CD4-positive, alpha-beta memory T cell (primary cell): Measurements from ENCODE around the gene SLC37A2. TPM values are rescaled to one million over a fixed set of nuclear protein-coding genes. Genes with fewer than 3 reads are reported as not detected.
A peak's percentile ranks its signal among the peaks of the same experiment; 100 is the strongest.

Experiments
- CTCF ChIA-PET: fragments of 350-600 bp; sonication (Branson Sonifier 250); formaldehyde crosslinking; loops from one replicate; lab custom pipeline; 2021; ENCODE audit warnings: inconsistent platforms; ENCODE audit not compliant: partially characterized antibody; lab: Charles Lee
- POLR2A ChIA-PET: fragments of 350-600 bp; sonication (Branson Sonifier 250); formaldehyde crosslinking; loops from one replicate; lab custom pipeline; 2021; ENCODE audit not compliant: partially characterized antibody; lab: Charles Lee
- DNase-seq, 5 donors: peaks; one replicate each; pipeline versions ENCODE4 v3.0.0 to v3.0.0-alpha.2; 2020 to 2022; ENCODE audit warnings: mixed read lengths in 1 of 5
- H3K27ac ChIP-seq: one replicate; pipeline ENCODE4 v1.7.0; 2013; ENCODE audit warnings: low read depth, low read length
- H3K27me3 ChIP-seq: 2 replicates; pipeline ENCODE4 v1.7.0; 2013; ENCODE audit warnings: mild to moderate bottlenecking, low read length, moderate library complexity; ENCODE audit not compliant: insufficient read depth
- H3K36me3 ChIP-seq: 2 replicates; pipeline ENCODE4 v1.7.0; 2013; ENCODE audit warnings: mild to moderate bottlenecking, low read length, moderate library complexity; ENCODE audit not compliant: insufficient read depth
- H3K4me1 ChIP-seq: 2 replicates; pipeline ENCODE4 v1.7.0; 2013; ENCODE audit warnings: mild to moderate bottlenecking, low read length, moderate library complexity; ENCODE audit not compliant: insufficient read depth
- H3K4me3 ChIP-seq, 2 donors: one replicate each; pipeline ENCODE4 v1.7.0; 2013; ENCODE audit warnings: low read length in 2 of 2, mild to moderate bottlenecking in 1 of 2
- H3K9me3 ChIP-seq, 2 donors: one replicate each; pipeline ENCODE4 v1.7.0; 2013; ENCODE audit warnings: low read length in 2 of 2, control low read depth in 1 of 2; ENCODE audit not compliant: control insufficient read depth in 1 of 2
- H3K27ac Mint-ChIP-seq, 7 donors: one replicate each; pipeline ENCODE4 v1.8.0; 2020 to 2021; ENCODE audit warnings: mixed read lengths in 7 of 7, mild to moderate bottlenecking in 6 of 7, inconsistent platforms in 3 of 7, moderate library complexity in 3 of 7
- H3K27me3 Mint-ChIP-seq, 2 donors: one replicate each; pipeline ENCODE4 v1.8.0; 2020 to 2021; ENCODE audit warnings: mixed read lengths in 2 of 2
- H3K36me3 Mint-ChIP-seq, 2 donors: one replicate each; pipeline ENCODE4 v1.8.0; 2020 to 2021; ENCODE audit warnings: mixed read lengths in 2 of 2, inconsistent platforms in 1 of 2, mild to moderate bottlenecking in 1 of 2
- H3K4me1 Mint-ChIP-seq, 4 donors: one replicate each; pipeline ENCODE4 v1.8.0; 2020 to 2021; ENCODE audit warnings: mixed read lengths in 4 of 4, mild to moderate bottlenecking in 1 of 4
- H3K4me3 Mint-ChIP-seq, 8 donors: one replicate each; pipeline ENCODE4 v1.8.0; 2020 to 2021; ENCODE audit warnings: mixed read lengths in 8 of 8, mild to moderate bottlenecking in 7 of 8, moderate library complexity in 6 of 8, inconsistent platforms in 3 of 8
- H3K9me3 Mint-ChIP-seq, 8 donors: one replicate each; pipeline ENCODE4 v1.8.0; 2020 to 2021; ENCODE audit warnings: mixed read lengths in 8 of 8, mild to moderate bottlenecking in 5 of 8, inconsistent platforms in 3 of 8, moderate library complexity in 1 of 8
- intact Hi-C: fragments of 100-400 bp; cut with micrococcal nuclease; formaldehyde crosslinking; loops from one replicate; pipeline ENCODE4 v1.15.1; 2023
- polyA plus RNA-seq, 2 donors: library from polyadenylated mRNA; unstranded; fragments of 300-500 nt; fragmentation: Illumina TruSeq; gene quantifications; one replicate each; pipeline ENCODE4 v1.2.3, GENCODE V29; 2021
- total RNA-seq, 2 experiments: library from RNA; stranded (reverse); gene quantifications; one replicate each; pipeline ENCODE4 v1.2.3, GENCODE V29; 2021

Gene SLC37A2
- total and polyA plus RNA-seq, 4 experiments from 2014 or later, result 3.8 to 4.8 TPM; not detected in 2

DNA sequence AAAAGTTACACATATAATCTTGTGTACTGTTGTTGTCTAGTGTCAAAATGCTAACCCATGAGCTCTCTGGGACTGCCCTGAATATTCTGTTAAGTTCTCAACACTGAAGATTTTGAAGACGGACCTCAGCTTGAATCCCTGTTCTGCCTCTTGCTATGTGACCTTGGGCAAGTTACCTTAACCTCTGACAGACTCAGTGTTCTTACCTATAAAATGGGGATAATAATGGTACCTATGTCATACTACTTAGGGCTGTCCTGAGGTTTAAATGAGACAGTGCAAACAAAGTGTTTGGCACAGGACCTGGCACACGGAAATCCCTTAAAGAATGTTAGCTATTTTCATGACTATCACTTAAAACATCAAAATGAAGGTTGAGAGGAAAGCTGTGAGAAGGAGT is 37.0 kb downstream of the SLC37A2 start:
- no peaks in the 10 kb centered on the region for H3K9me3 ChIP-seq
- no peaks in the 10 kb centered on the region for H3K9me3 Mint-ChIP-seq
- no peaks in the 10 kb centered on the region for H3K4me1 ChIP-seq
- peaks cover 17% of the 10 kb centered on the region for H3K36me3 ChIP-seq
- no peaks in the 10 kb centered on the region for H3K27me3 Mint-ChIP-seq
- DNase-seq, result no peak
- peaks cover 59 to 62% of the 10 kb centered on the region in 2 donors for H3K36me3 Mint-ChIP-seq
- ChIA-PET POLR2A (no interaction called here), CTCF (no interaction called here)
- no peak overlapping the region for H3K4me3 ChIP-seq
- intact Hi-C loops, result no loop called here
- no peaks in the 10 kb centered on the region for H3K27me3 ChIP-seq
- peaks cover 0 to 2% (median under 1%) of the 10 kb centered on the region in 4 donors for H3K4me1 Mint-ChIP-seq
- no peak overlapping the region for H3K27ac Mint-ChIP-seq
- no peak overlapping the region for H3K27ac ChIP-seq
- H3K4me3 Mint-ChIP-seq, result no peak overlapping the region

DNA sequence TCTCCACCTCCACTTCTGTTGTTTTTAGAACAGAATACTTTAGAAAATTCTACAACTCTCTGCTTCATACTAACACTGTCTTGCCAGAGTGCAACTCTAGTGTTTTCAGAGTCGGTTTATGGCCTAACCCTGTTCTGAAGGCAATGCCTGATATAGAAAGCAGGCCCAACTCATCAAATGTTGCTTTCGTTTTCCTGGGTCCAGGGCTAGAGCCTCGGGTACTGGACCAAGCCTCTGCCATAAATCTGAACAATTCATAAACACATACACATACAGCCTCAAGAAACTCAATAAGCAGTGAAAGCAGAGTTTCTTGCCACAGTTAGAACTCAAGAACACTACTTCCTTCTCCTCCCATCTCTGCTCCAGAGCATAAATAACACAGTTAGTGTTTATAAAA is 38.5 kb downstream of the SLC37A2 start:
- no peak overlapping the region for H3K4me3 Mint-ChIP-seq
- ChIA-PET POLR2A (interaction anchor here (1.2 kb wide), 1 partner anchor 10 kb away, joined by 4 read pairs; the partner anchor contains the start of gene TMEM218), CTCF (interaction anchor here (0.7 to 1.4 kb wide), 2 partner anchors 8 to 41 kb away, joined by 3 to 4 read pairs; no protein-coding TSS in a partner anchor)
- H3K4me1 Mint-ChIP-seq, result peaks cover 0 to 7% (median 2%) of the 10 kb centered on the region in 4 donors
- H3K4me3 ChIP-seq, result no peak overlapping the region
- no peaks in the 10 kb centered on the region for H3K9me3 Mint-ChIP-seq
- no peaks in the 10 kb centered on the region for H3K9me3 ChIP-seq
- no peaks in the 10 kb centered on the region for H3K27me3 Mint-ChIP-seq
- peaks cover 50 to 64% of the 10 kb centered on the region in 2 donors for H3K36me3 Mint-ChIP-seq
- H3K27me3 ChIP-seq, result no peaks in the 10 kb centered on the region
- intact Hi-C loops, result no loop called here
- DNase-seq, result no peak
- no peaks in the 10 kb centered on the region for H3K4me1 ChIP-seq
- H3K36me3 ChIP-seq, result peaks cover 13% of the 10 kb centered on the region
- H3K27ac ChIP-seq, result no peak overlapping the region
- no peak overlapping the region for H3K27ac Mint-ChIP-seq

DNA sequence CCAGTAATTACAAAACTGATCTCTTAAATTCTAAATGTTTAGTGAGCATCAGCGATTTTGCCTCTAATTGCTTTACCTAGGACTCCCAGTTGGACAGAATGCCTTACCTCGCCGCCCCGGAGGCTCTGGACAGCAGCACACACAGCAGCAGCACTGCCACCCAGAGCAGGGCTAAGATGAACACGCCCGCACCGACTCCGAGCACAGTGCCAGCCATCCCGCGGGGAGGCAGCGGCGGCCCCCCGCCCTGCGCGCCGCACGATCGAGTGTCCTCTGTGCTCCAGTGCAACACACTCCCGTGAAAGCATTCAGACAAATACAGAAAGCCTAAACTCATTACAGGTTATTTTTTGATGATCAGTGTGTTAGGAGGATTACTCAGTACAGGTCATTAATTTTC is 38.9 kb downstream of the SLC37A2 start:
- H3K4me1 ChIP-seq, result no peaks in the 10 kb centered on the region
- Mint-ChIP-seq H3K4me1 (peaks cover 0 to 7% (median 2%) of the 10 kb centered on the region in 4 donors), H3K27me3 (no peaks in the 10 kb centered on the region), H3K36me3 (peaks cover 47 to 65% of the 10 kb centered on the region in 2 donors), H3K4me3 (no peak overlapping the region), H3K9me3 (no peaks in the 10 kb centered on the region), H3K27ac (no peak overlapping the region)
- POLR2A ChIA-PET, result no interaction called here
- H3K4me3 ChIP-seq, result no peak overlapping the region
- H3K27ac ChIP-seq, result no peak overlapping the region
- no peaks in the 10 kb centered on the region for H3K27me3 ChIP-seq
- peaks cover 13% of the 10 kb centered on the region for H3K36me3 ChIP-seq
- no peaks in the 10 kb centered on the region for H3K9me3 ChIP-seq
- CTCF ChIA-PET, result interaction anchor here (1.4 to 2.4 kb wide), 2 partner anchors 11 to 40 kb away, joined by 4 to 5 read pairs; no protein-coding TSS in a partner anchor
- no peak for DNase-seq
- intact Hi-C loops, result no loop called here

DNA sequence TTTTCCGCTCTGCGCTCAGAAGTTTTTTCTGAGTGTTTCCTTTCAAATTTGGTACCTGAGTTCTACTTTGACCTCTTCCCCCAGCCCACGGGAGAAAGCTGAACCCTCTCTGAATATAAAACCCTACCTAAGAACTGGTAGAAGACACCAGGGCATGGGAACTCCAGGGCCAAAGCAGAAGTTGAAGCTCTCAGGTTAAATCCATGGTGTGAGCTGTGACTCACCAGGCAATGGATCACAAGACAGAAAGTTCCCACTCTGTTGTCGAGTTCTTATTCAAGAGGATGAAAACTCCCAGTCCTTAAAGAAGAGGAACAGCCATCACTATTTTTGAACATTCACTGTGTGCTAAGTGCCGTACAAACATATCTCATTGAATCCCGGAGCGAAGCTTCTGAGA is 39.4 kb downstream of the SLC37A2 start:
- DNase-seq, result no peak
- Mint-ChIP-seq H3K9me3 (no peaks in the 10 kb centered on the region), H3K27ac (no peak overlapping the region), H3K4me3 (no peak overlapping the region), H3K27me3 (no peaks in the 10 kb centered on the region), H3K36me3 (peaks cover 44 to 63% of the 10 kb centered on the region in 2 donors), H3K4me1 (peaks cover 0 to 7% (median 2%) of the 10 kb centered on the region in 4 donors)
- H3K9me3 ChIP-seq, result no peaks in the 10 kb centered on the region
- no peaks in the 10 kb centered on the region for H3K4me1 ChIP-seq
- H3K4me3 ChIP-seq, result no peak overlapping the region
- ChIA-PET CTCF (interaction anchor here (1.4 to 2.4 kb wide), 2 partner anchors 11 to 40 kb away, joined by 4 to 5 read pairs; no protein-coding TSS in a partner anchor), POLR2A (no interaction called here)
- H3K36me3 ChIP-seq, result peaks cover 9% of the 10 kb centered on the region
- H3K27me3 ChIP-seq, result no peaks in the 10 kb centered on the region
- intact Hi-C loops, result no loop called here
- H3K27ac ChIP-seq, result no peak overlapping the region

DNA sequence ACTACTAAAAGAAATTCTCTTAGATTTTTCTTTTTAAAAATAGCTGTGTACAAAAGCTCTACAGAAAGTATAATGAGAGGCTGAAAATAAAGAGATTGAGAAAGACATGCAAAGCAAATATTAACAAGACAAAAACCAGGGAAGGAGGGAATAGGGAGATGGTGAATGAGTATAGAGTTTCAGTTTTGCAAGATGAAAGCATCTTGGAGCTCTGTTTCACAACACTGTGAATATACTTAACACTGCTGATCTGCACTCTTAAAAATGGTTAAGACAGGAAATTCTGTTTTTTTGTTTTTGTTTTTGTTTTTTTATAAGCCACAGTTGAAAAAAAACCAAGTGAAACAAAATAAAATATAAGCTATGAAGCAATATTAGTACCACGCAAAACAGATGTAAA is 42.8 kb downstream of the SLC37A2 start:
- H3K9me3 ChIP-seq, result no peaks in the 10 kb centered on the region
- Mint-ChIP-seq H3K4me3 (no peak overlapping the region), H3K27me3 (no peaks in the 10 kb centered on the region), H3K36me3 (peaks cover 12 to 33% of the 10 kb centered on the region in 2 donors), H3K4me1 (peaks cover 4 to 17% (median 8%) of the 10 kb centered on the region in 4 donors), H3K27ac (peak overlapping the region in 1 of 7 donors; percentile 67), H3K9me3 (no peaks in the 10 kb centered on the region)
- H3K36me3 ChIP-seq, result no peaks in the 10 kb centered on the region
- H3K27me3 ChIP-seq, result no peaks in the 10 kb centered on the region
- H3K27ac ChIP-seq, result no peak overlapping the region
- DNase-seq, result no peak
- ChIA-PET POLR2A (no interaction called here), CTCF (interaction anchor here (2.0 to 3.0 kb wide), 3 partner anchors 18 to 37 kb away, joined by 8 to 12 read pairs (median 10); no protein-coding TSS in a partner anchor)
- peaks cover 9% of the 10 kb centered on the region for H3K4me1 ChIP-seq
- intact Hi-C loops, result no loop called here
- no peak overlapping the region for H3K4me3 ChIP-seq

DNA sequence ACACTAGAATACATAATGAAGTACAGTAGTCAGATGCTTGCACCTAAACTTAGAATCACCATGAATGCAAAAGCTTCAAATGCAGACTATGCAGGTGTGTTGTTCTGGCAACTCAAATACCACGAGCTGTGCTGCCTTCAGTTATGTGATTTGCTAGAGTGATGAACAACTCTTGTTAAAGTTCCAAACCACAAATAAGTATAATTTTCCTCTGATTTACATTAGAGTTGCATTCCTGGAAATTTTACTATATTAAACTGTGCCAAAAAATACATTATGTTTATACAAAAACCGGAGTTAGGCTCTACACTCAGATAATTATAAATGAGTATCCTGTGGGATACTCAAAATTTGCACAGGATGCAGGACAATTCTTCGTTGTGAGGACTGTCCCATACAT is 45.4 kb downstream of the SLC37A2 start:
- Histone ChIP-seq H3K9me3 (no peaks in the 10 kb centered on the region), H3K4me3 (no peak overlapping the region), H3K27ac (no peak overlapping the region), H3K36me3 (no peaks in the 10 kb centered on the region), H3K27me3 (no peaks in the 10 kb centered on the region), H3K4me1 (peaks cover 18% of the 10 kb centered on the region)
- POLR2A ChIA-PET, result no interaction called here
- Mint-ChIP-seq H3K9me3 (no peaks in the 10 kb centered on the region), H3K4me1 (peaks cover 6 to 32% (median 19%) of the 10 kb centered on the region in 4 donors), H3K4me3 (no peak overlapping the region), H3K36me3 (peaks cover 3 to 19% of the 10 kb centered on the region in 2 donors), H3K27me3 (no peaks in the 10 kb centered on the region), H3K27ac (no peak overlapping the region)
- DNase-seq, result no peak
- intact Hi-C loops, result no loop called here
- CTCF ChIA-PET, result interaction anchor here (0.6 kb wide), 1 partner anchor 526 kb away, joined by 3 read pairs; no protein-coding TSS in a partner anchor

DNA sequence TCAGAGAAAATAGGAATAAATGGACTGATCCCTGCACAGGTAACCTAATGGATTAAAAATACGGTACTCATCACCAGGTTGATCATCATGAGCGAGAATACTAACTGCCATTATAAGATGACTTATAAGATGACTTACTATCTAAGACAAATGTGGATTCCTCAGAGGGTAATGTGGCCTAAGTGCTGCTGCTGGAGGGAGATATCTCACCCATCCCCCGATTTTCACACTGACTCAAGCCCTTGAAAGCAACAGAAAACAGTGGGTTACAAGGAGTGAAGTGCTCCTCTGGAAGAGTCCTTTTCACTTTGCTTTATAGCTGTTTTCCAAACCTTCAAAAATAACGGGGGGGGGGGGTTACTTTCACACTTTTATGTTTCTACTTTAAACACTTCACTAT is 47.4 kb downstream of the SLC37A2 start:
- Mint-ChIP-seq H3K27ac (peak overlapping the region in 6 of 7 donors; percentile 74 to 99 (median 96)), H3K9me3 (no peaks in the 10 kb centered on the region), H3K4me1 (peaks cover 4 to 28% (median 19%) of the 10 kb centered on the region in 4 donors), H3K27me3 (no peaks in the 10 kb centered on the region), H3K36me3 (peaks cover 3 to 11% of the 10 kb centered on the region in 2 donors), H3K4me3 (peak overlapping the region; percentile 92 to 100 (median 98))
- Histone ChIP-seq H3K4me3 (peak overlapping the region in 1 of 2 donors; percentile 72), H3K9me3 (no peaks in the 10 kb centered on the region), H3K27ac (peak overlapping the region; percentile 68), H3K27me3 (no peaks in the 10 kb centered on the region), H3K4me1 (peaks cover 18% of the 10 kb centered on the region), H3K36me3 (no peaks in the 10 kb centered on the region)
- DNase-seq, result no peak
- CTCF ChIA-PET, result interaction anchor here (0.7 to 4.8 kb wide), 3 partner anchors 9 to 31 kb away, joined by 3 to 28 read pairs (median 4); no protein-coding TSS in a partner anchor
- POLR2A ChIA-PET, result interaction anchor here (1.4 to 3.7 kb wide), 4 partner anchors 14 to 310 kb away, joined by 9 to 27 read pairs (median 11); partner anchors contain the start of genes CCDC15 and MSANTD2
- intact Hi-C loops, result loop anchor here (2.0 to 10.0 kb wide), 4 partner anchors 14 to 777 kb away; partner anchors contain the start of genes HYLS1, PKNOX2 and STT3A
